OCI-M1 (cell line): ENCODE data around the gene MRPL27.

Experiments used
- DNase-seq: peaks from one replicate; lab custom pipeline; 2025; lab: John Stamatoyannopoulos, UW

MRPL27 gene

GRCh38 chr17:50345432-50346312 lies 27.3 kb downstream of the MRPL27 start, which contains the start of gene XYLT2:
Gene XYLT2 (plus strand): TSS chr17:50346126. CDS start chr17:50346141, 15 bp downstream.
- peak; percentile 87 for DNase-seq

DNA sequence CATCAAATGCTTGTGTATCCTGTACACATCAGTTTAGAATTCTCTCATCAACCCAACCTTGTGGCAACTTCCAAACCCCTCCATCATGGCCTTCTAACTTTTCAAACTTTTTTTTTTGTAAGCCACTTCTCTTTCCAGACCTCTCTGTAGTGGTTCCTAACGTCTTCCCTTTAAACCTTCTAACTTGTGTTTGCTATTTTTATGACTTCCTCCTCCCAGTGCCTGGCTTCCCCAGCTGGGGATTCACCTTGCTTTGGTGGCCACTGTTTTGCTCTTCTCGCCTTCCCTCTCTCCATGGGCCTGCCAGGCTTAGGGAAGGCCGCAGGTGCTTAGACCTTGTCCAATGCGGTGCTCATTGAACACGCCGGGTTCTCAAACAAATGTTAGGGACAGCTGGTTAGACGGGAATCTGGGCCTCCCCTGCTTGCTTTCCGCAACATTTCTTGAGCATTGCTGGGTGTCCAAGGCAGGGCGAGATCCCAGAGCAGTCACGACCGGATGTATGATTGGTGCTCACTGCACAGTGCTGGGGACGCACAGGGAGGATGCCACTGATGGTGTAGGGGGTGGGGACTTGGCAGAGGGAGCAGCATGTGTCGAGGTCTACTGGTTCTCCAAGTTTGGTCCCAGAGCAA lies 28.1 kb downstream of the MRPL27 start:
- DNase-seq, result no peak

DNA sequence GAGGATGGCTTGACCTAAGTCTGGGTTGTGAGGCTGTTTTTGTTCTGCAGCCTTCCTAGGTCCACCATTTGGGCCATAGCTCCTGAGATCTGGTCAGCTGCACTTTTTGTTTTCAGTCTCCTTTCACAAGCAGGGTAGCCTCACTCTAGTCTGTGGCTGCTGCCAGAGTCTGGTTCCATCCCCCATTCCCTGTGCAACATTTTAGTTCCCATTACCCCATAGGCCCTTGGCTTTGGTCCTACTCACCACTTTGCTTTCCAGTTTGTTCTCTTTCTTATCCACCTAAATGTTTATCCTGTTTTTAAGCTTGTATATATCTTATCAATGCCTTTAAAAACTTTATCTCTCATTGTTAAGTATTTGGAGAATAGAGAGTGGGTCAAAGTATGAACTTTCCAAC lies 33.6 kb downstream of the MRPL27 start:
- no peak for DNase-seq

DNA sequence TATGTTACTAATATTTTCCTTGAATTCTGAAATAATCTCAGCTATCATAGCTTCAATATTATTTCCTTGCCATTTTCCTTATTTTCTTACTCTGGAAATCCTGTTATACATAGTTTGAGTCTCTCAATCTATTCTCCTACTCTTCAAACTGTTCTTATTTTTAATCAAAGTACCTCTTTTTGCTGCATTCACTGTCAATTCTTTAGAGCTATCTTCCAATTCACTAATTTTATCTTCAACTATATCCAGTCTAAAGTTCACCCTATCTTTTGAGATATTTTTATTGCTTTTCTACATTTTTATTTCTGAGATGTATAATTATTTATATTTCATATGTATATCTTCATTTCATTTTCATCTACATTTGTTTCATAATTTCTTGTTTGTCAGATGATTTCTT lies 34.3 kb downstream of the MRPL27 start:
- DNase-seq, result no peak

DNA sequence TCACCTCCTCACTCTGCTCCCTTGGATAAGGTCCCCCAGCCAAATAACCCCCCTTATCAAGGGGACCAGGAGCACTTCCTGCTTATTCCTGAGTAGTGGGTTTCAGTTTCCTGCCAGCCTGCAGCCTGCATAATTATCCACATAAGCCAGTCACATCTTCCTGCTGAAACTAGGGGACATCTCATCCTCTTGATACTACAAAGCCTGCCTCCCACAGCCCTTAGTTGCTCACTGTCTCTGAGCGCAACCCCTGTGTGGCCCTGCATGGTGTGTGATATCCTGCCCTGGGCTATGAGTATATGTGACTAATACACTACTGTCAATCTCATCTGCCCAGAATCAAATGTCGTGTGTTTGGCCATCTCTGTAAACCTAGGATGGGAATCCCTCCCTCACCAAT lies 35.0 kb downstream of the MRPL27 start:
- no peak for DNase-seq

DNA sequence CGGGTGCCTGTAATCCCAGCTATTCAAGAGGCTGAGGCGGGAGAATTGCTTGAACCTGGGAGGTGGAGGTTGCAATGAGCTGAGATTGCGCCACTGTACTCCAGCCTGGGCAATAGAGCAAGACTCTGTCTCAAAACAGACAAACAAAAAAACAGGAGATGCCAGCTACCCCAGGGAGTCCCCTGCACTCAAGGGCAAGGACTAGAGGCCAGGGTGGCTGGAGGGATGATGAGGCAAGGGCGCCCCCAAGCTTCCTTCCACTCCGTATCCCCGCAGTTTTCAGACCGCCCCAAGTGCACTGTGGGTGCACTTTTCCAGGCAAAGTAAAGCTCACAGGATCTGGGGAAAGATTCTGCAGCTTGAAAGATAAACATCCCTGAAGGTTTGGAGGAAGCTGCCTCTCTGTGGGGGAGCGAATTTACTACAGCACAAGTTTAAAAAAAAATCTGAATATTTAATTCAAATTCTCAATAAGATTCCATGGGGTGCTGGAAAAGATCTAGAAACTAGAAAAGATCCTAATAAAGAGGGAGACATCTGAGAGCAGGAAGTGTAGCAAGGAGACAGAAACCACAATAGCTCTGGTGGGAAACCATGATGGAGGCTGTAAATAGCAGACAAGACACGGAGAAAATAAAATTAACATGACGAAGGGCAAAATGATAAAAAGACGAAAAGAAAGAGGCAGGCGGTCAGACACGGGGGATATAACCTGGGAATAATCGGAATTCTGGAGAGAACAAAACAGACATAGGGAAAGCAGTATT lies 39.5 kb downstream of the MRPL27 start:
- peak; percentile 8 for DNase-seq

DNA sequence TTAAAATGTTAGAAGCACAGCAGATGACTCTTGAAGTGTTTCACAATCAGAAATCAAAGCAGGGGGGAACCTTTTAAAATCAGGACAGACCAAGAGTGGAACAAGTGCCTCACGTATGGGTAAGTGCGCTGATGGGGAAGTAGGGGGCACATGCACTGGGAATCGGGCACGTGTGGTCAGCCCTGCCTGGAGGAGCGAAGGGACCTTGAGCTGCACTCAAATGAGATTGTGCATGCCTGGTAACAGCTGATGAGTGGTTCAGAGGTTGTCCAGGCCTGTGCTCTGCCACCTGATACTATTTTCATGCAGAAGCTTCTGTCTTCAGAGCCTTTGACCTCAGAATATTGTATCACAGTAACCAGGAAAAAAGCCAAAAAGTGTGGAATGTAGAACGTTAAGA lies 40.8 kb downstream of the MRPL27 start:
- DNase-seq, result no peak

- DNase-seq, result no peak
These were observed 41.7 kb downstream of the MRPL27 start for GRCh38 chr17:50331085-50331791.

- DNase-seq, result no peak
These were observed 42.7 kb downstream of the MRPL27 start for GRCh38 chr17:50330151-50330775.

GRCh38 chr17:50329716-50330115 lies 43.3 kb downstream of the MRPL27 start:
- no peak for DNase-seq

DNA sequence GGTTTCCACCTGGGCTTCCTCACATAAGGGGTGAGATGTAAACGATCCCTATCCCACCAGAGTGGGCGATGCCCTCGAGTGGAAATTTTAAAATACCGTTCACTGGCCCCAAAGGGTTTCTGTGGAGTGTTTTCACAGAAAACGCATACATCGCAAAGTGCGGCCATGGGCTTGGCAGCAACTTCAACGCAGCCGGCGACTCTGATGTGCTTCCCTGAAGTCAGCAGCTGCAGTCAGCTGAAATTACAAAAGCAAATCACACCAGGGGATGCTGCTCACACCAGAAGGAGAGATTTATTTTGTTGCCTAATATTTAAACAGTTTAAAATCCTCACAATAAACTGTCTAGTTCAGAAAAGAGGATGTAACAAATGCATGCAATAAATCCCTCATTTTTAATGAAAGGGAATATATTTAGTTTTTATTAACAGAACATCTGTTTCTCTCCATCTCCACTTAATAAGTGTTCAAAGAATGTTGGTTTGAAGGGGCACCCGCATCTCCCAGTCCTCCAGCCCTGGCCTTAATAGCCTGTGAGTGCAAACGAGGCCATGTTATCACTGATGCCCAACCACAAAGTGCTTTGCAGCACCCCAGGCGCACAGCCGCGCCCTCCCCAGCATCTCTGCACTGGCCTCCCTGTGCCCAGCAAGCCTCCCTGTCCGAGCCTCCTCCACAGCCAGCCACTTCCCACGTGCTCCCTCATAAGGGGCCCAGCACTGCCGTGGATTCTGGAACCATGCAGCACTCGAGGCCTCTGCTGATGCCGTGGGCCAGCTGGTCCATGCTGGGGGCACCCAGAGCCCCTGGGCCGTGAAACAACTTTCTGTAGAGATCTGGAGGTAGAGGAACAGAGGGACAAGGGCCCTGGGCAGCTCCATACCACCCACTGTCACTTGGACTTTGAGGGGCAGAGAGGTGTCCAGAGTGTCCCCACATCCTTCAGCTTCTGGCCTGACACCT lies 44.3 kb downstream of the MRPL27 start:
- DNase-seq, result no peak

GRCh38 chr17:50326831-50327364 lies 46.1 kb downstream of the MRPL27 start:
- DNase-seq, result no peak

DNA sequence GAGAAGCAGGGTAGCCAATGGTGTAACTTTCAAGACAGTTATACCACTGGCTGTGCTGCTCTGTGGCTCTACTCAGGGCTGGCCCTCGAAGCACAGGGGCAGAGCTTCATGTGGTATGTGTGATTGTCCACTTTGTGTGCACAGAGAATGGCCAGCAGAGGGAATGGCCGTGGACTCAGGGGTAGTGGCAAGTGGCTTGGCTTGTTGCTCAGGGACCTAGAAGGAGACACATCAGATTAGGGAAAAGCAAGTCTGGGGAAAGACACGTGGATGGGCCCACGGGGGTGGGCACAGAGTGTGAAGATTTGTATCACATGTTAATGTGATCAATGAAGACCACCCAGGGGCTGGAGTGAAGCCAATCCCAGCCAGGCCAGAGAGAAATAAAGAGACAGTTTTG lies 47.1 kb downstream of the MRPL27 start:
- DNase-seq, result no peak

DNA sequence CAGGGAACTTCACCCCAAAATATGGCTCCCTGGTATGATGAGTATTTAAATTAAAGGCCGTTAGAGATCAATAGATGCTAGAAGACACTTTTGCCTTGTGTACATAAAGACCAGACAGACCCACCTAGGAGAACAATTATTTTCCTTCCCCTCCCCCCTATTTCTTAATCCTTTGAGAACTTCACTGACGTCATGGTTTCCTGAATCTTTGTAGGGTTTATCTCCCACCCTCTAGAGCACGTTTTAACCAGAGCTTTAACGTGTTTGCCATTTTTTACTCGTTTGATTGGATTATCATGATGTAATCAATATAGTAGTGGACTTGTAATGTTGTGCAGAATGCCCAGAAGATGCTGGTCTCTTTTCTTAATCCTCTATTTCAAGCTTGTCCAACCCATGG lies 49.9 kb downstream of the MRPL27 start:
- DNase-seq, result no peak

DNA sequence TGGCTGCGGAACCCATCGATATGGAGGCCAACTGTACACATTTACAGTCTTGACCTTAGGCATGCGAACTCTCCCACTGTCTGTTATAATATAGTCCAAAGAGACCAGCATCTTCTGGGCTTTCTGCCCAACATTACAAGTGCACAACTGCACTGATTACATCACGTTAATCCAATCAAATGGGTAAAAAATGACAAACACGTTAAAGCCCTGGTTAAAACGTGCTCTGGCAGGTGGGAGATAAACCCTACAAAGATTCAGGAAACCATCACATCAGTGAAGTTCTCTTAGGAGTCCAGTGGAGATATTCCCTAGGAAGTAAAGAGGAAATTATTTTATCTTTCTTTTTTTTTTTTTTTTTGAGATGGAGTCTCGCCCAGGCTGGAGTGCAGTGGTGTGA lies 50.7 kb downstream of the MRPL27 start:
- no peak for DNase-seq

GRCh38 chr17:50319306-50320004 lies 53.5 kb downstream of the MRPL27 start:
- no peak for DNase-seq

GRCh38 chr17:50318501-50319285 lies 54.3 kb downstream of the MRPL27 start:
- DNase-seq, result no peak
